Muscle of arm (tissue), 12 donors: Measurements from ENCODE around the gene LMTK2. TPM values are rescaled to one million over a fixed set of nuclear protein-coding genes. Genes with fewer than 3 reads are reported as not detected.

Experiments
- DNase-seq: peaks from one replicate; pipeline ENCODE4 v3.0.0-alpha.2; 2013
- polyA plus RNA-seq, 12 donors: library from polyadenylated mRNA; unstranded; fragments of 120-200 nt; gene quantifications; one replicate each; pipeline ENCODE4 v1.2.1, GENCODE V29; 2013; ENCODE audit not compliant: insufficient read length in 12 of 12

The LMTK2 gene
- polyA plus RNA-seq, 12 donors = 6.4 to 11.0 (median 7.0) TPM; not detected in 1

DNA sequence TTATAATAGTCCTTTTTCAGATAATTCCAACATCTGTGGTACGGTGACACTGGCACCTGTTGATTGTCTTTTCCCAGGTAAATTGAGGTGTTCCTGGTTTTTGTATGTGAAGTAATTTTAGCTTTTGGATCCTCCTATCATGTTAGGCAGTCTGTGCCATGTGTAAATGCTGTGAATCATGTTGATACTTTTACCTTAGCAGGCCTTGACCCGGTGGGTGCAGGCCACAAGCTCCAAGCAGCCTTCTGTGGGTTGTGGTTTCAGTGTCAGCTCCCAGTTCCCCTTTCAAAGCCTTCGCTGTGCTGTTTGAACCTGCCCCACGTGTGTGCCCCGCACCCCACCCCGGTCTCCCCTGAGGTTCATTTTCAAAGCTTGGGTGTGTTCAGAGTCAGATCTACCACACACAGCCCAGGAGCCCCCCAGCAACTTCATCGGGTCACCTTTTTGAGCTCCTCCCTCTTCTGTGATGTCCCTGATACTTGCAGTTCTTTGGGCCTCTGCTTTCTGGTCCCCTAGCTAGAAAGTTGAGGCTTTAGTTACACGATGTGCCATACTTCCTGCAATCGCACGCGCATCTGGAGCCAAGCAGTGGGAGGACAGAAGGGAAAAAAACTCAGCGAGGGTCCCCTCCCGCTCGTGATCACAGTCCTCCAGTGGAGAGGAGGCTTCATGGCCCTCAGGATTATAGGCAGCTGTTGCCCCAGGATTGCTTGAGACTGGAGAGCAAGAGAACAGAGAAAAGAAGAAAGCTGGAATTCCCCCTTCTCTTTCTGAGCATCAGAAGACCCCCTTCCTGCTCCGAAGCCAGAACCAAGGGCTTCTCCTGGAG lies 95.9 kb downstream of the LMTK2 start:
- DNase-seq = no peak

DNA sequence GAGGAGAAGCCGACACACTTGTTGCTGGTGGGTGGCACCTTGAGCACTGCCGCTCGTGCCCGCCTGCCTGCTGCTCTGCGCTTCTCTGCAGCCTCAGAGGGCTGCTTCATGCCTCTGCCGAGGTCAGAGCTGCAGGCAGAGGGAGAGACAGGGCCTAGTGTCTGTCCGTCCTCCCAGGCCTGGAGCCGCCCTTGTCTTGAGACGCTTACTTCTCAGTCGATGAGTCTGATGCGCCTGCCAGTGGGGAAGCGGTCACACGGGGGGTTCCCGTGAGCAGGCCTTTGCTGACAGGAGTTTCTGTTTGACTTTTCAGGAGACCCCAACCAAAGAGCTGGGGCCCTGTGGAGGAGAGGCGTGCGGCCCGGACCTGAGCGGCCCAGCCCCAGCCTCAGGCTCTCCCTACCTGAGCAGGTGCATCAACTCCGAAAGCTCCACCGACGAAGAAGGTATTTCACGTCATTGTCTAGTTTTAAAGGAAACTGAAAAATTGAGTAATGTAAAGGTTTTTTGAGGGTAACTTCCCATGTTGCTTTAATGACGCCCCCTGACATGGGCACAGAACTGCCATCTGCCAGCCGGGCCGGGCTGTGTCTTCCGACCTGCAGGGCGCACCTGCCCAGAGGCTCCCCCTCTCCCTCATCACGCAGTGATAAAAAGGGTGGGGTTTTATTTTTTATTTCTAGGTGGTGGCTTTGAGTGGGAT lies 96.8 kb downstream of the LMTK2 start:
- DNase-seq = no peak

DNA sequence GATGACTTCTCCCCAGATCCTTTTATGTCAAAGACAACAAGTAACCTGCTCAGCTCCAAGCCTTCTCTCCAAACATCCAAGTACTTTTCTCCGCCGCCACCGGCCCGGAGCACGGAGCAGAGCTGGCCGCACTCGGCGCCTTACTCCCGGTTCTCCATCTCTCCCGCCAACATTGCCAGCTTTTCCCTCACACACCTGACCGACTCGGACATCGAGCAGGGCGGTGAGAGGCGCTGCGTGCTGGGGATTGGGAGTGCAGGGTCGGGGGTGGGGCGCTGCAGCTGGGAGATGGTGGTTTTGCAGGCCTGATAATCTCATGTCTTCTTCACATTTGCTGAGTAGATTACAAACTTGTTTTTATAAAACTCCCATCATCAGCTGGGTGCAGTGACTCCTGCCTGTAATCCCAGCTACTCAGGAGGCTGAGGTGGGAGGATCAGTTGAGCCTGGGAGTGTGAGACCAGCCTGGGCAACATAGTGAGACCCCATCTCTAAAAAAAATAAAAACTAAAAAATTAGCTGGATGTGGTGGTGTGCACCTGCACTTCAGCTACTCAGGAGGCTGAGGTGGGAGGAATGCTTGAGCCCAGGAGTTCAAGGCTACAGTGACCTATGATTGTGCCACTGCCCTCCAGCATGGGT lies 97.4 kb downstream of the LMTK2 start:
- DNase-seq = no peak

DNA sequence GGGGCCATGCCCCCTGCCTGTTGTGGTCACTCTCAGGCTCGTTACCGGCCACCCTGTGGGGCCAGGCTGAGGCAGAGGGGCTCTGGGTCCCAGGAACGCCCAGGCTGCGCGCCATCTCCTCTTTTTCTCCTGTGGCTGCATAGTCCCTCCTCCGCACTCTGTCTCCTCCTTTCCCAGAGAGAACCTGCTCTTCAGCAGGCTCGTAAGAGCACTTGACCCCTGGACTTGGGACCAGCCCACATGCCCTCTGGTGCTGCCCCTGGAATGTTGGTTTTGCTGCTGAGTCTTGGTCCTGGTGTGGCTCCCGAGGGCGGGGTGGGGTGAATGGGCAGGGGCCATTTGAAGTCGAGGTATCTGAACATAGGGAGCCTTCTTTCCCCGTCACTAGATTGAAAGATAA lies 98.0 kb downstream of the LMTK2 start:
- DNase-seq = no peak

DNA sequence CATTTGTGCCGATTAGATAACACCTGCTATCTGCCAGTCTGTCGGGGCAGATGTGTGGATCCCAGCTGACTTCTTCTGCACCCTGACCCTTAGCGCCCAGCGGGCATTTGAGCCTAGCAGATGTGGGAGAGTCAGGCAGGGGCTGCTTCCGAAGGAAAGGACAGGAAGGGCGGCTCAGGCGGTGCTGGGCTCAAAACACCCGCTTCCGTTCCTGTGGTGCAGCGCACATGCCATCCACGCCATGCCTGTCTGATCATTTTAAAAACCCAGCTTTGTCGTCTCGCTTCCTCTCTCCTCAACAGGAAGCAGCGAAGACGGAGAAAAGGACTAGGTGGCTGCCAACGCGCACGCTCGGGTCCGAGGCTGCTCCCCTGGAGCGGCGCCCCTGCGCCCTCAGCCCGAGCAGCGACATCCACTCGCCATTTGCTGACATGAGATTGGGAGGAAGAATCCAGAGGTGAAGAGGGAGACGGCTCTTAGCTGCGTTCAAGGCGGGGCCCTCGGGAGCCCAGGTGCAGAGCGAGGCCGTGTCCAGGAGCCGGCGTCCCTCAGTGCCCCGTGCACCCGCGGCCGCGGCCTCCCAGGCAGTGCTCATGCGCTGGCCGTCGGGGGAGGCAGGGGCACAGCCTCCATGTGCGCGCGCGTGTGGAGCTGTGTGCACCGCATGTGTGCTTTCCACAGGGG lies 98.6 kb downstream of the LMTK2 start:
- no peak for DNase-seq

DNA sequence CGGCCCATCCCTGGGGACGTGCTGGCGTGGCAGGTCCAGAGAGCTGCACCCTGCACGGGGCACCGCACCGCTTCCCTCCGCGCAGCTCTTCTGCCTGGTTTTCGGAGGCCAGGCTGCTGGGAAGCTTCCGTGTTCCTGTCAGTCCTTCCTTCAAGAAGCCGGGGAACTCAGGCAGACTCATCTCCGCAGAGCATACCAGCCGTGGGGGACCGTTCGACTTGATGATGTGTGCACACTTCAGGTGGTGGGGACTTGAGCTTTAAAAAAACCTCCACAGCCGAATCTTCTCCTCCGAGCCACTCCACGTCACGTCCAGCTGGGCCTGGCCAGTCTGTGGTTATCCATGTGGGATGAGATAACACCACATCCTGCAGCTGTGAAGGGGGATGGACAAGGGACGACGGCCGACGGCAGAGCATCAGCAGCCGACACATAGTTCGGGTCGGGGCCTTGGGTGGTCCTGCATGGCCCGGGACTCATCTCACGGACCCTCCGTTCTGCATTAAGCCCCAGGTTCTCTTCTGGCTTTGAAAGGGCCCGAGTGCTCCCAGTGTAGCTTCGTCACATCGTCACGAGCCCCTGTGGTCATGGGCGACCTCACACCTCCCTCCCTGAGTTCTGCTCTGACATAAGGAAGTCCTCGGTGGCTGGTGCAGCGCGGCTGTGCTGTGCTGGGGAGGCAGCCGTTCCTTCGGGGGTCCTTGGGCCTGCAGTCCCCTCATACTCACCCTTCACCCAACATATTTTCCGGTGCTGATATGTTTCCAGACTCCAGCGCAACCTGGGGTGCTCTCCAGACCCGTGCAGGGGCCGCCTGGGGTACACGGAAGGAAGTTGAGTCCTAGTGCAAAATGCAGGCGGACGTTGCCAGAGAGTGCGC lies 100.0 kb downstream of the LMTK2 start:
- DNase-seq = no peak

DNA sequence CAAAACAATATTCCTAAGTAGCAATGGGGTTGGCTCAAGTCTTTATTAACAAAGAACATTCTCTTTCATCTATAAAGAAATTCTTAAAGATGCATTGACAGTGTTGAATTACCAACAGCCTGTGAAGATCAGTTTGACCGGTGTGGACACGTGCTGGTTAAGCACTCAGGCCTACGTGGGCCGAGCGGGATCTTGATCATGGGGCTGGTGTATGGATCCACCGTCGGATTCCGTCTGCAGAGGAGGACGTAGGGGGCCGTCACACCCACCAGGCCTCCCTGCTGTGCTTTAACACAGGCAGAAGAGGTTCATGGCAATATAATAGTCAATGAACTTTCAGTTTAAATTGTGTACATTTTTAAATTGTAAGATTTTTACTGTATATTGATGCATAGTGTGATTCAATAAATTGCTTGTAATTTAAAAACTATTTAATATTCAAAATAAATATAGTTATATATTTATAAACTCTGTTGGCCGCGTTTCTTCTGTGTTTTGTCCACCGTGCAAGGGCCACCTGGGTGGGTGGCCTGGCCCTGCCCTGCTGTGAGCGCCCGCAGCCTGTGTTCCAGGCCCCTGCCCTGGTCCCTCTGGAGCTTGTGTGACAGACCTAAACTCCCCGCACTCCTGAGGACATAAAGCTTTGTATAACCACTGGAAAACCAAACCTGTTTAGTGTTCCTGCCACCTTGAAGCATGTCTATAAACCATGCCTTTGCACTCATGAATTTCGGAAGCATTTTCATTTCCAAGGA lies 102.7 kb downstream of the LMTK2 start:
- no peak for DNase-seq

DNA sequence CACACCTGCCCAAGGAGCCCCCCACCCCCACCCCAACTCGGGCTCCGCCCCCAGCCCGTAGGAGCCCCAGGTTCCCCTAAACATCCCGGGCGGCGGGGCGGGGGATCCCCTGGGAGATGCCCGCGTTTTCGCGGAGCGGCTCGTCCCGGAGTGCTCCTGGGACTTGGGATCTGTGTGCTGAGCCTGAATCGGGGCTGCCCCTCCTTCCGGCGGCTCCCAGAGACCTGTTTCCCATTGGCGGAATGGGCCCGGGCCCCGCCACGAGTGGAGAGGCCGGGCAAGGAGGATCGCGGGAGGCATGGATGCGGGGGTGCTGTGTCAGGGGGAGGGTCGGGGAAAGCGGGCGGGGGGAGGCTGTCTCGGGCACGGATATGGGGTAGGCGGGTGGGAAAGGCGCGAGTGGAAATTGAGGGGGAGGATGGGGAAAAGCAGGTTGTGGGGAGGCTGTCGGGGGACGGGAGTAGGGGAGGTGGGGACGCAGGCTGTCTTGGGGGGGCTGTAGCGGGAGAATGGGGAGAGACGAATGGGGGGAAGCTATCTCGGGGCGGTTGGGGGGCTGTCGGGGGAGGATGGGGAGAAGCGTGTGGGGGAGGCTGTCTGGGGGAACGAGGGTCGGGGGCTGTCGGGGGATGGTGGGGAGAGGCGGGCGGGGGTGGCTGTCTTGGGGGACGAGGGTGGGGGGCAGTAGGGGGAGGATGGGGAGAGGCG lies 104.0 kb downstream of the LMTK2 start:
- no peak for DNase-seq

DNA sequence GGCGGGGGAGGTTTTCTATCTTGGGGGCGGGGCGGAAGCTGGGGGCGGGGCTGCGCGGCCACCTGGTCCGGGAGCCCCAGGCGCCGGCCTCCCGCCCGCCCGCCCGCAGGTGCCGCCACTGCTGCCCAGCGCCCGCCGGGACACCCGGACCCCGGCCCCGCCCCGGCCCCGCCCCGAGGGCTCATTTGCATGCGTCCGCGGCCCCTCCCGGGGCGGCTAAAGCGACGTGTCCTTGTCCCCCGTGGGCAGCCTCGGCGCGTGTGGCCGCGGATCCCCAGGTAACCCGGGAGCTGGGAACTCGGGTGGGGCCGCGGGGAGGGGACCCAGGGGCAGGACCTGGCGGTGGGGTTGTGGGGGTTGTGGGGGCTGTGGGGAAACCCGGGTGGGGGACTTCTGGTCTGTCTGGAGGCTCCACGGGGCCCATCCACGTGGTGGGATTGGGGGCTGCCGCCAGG lies 104.6 kb downstream of the LMTK2 start, which contains the start of gene BHLHA15:
Gene BHLHA15 (plus strand): TSS at position 219 of the 455 bp plus-strand sequence. CDS start 871 bp downstream, outside the sequence.
- no peak for DNase-seq

DNA sequence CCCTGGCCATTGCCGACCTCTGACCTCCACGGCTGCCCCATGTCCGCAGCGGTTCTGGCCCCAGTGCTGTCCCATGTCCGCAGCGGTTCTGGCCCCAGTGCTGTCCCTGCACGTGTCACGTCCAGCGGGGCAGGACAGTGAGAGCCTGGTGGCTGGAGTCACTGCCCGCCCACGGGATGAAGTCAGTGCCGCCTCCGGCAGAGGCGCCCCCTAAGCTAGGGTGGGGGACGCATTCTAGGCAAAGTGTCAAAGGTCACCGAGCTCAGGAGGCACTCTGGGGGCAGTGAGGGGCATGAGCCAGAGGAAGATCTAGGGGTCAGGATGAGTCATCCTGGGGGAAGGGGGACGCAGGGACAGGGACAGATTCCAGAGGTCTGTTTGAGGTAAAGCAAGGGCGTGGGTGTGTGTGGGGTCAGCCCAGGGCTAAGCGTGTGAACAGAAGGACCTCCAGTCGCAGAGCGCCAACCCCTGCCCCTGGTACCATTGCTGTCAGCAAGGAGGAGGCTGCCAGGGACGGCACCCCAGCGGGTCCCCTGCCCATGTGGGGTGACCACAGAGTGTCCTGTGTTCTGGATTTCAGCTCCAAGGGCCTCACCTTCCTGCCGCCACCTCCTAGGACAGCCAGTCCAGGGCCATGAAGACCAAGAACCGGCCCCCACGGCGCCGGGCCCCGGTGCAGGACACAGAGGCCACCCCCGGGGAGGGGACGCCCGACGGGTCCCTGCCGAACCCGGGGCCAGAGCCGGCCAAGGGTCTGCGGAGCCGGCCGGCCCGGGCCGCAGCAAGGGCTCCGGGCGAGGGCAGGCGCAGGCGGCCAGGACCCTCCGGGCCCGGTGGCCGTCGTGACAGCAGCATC lies 105.2 kb downstream of the LMTK2 start:
- DNase-seq = no peak

DNA sequence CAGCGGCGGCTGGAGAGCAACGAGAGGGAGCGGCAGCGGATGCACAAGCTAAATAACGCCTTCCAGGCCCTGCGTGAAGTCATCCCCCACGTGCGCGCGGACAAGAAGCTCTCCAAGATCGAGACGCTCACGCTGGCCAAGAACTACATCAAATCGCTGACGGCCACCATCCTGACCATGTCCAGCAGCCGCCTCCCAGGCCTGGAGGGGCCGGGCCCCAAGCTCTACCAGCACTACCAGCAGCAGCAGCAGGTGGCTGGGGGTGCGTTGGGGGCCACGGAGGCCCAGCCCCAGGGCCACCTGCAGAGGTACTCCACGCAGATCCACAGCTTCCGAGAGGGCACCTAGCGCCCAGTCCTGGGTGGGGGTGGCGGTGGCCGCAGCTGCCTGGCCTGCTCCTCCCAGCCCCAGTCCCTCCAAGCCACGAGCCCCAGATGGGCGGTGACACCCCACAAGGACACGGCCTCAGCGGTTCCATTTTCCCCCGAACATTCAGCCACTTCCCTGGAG lies 105.9 kb downstream of the LMTK2 start:
- DNase-seq = no peak

DNA sequence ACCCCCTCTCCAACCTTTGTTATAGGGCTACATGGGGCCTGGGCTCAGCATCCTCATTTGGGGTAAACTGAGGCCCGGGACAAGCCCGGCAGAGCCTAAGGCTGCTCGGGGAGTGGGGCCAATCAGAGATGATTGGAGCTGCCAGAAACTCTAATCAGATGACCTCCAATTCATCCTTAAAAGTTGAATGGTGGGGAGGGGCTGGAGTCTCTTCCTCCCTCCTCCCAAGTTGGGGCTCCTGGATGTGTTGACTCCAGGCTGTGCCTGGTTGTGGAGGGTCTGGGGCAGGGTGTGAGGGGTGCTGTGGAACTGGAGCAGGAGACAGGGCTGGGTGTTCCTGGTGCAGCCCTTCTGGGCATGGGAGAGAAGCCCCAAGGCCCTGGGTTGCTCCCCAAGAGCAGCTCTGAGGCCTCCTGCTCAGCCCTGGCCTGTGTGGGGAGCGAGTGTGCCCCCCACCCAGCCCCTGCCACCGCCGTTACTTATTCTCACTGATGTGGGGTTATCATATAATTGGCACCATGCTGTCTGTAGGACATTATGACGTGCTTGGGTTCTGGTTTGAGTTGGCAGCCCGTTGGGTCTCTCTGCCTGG lies 106.7 kb downstream of the LMTK2 start:
- DNase-seq = no peak

DNA sequence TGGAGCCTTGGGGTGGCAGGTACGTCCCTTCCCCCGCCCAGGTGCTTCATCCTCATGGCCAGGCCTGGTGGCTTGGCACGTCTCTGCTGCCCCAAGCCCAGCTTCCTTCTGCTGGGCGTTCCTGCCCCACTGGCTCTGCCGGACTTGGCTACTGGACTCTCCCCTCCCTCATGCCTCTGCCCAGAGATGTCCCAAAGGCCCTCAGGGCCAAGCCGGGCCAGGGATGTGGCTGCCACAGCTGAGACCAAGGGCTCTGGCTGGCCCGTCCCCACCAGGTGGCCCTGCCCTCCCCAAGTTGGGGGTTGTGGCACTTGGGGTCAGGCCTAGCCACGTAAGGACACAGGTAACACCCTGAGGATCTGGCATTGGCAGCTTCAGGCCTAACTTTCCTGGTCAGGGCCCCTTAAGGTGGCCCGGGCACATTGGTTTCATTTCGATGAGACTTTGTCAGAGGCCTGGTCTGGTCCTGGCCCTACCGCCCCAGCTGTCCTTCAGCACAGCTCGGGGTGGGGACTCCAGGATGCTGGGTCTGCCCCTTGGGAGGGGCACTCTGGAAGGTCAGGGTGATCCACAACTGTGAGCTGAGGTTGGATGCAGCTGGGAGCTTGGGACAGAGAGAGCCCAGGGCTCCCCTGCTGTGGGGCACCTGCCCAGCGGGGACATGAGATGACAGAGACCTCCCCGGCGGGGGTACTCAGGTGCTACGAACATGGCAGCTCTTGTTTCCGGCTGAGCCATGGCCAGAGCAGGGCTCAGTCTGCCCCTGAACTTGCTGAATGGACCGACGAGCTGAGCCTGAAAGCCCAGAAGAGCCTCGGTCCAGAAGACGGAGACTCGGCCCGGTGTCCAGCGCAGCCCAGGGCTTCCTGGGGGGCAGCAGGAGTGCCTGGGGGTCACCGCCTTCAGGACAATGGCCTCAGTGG lies 107.5 kb downstream of the LMTK2 start:
- DNase-seq = no peak

DNA sequence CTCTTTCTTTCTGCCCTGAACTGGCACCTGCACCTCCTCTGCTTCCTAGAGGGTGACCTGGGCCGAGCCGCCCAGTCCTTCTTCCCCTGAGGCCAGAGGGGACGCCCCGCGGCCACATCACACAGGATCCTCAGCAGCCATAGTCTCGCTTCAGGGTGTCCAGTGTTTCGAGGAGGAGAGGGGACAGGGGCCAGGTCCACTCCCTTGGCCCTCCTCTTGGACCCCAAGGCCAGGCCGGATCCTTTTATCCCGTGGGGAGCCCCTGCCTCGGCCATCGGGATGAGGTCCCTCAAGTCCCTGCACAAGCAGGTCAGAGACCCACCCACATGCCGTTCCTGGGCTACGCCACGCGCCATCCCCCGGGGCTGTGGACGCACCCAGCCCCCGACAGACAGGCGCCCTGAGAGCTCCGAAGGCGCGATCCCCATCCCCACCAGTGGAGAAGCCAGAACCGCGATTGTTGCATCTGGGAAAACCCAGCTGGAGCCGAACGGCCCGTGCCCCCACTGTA lies 108.2 kb downstream of the LMTK2 start:
- no peak for DNase-seq

DNA sequence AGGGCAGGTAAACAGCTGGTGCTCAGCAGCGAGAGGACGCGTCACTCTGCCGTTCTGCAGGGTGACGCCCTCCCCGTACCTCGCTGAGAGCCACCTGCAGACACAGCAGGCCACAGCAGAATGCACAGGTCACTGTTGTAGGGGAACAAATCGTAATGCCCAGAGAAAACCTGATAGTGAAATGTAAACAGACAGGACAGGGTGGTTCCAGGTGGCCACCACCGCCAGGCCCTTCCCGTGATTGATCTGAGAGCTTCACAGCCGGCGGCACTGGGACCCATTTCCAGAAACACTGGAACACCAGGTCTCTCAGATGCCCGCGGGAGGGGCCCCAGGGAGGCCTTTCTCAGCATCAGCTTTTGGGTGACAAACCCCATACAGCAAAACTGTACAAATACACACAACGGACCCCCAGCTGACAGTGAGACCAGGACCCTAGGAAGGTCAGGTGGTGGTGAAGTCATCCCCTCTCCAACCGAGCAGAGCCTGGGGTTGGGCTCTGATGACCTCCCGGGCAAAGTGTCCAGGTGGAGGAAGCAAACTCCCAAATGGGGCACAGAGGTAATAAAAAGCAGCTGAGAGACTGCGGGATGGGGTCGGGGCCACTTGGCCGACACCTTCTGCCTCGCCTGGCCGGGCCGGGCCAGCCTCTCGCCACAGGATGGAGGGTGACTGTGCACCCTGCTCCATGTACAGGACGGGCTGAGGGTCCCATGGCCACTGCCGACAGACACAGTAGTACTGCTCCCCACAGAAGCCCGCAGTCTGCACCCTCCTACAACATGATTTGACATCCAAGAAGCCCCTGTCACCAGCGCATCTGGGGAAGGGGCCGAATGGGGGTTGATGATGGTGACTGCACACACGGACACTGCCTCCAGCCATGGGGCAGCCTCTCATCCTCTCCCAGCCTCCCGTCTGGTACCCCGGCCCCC lies 109.2 kb downstream of the LMTK2 start:
- no peak for DNase-seq
